HCT116 (cell line): ENCODE measurements around the gene TIMM21. TPM values are rescaled to one million over a fixed set of nuclear protein-coding genes. Genes with fewer than 3 reads are reported as not detected.

Experiments used
- ATAC-seq: fragments of 200-7000 bp; cut with Tn5 transposase; 2 replicates; pipeline ENCODE4 v1.9.1; 2020; ENCODE audit warnings: mild to moderate bottlenecking, moderate library complexity
- BruUV-seq: library from RNA; stranded (reverse); fragments of 400-500 nt; replicated peaks from 2 replicates; lab custom pipeline; 2021; lab: Mats Ljungman, UMichigan
- CTCF ChIA-PET: fragments of 300-600 bp; sonication (Branson Sonifier 250); formaldehyde crosslinking; loops from one replicate; lab custom pipeline; 2021; ENCODE audit warnings: antibody characterized with exemption; lab: Charles Lee
- POLR2A ChIA-PET: fragments of 300-600, 350-600 bp; sonication (Branson Sonifier 250); formaldehyde crosslinking; loops from one replicate; lab custom pipeline; 2021; ENCODE audit warnings: antibody characterized with exemption; lab: Charles Lee
- RAD21 ChIA-PET, 2 experiments: fragments of 300-600 bp; sonication (Branson Sonifier 250); formaldehyde crosslinking; loops; one replicate each; lab custom pipeline; 2023; ENCODE audit warnings: low total read pairs in 2 of 2; ENCODE audit not compliant: uncharacterized antibody in 2 of 2, unreplicated experiment in 2 of 2, low non-redundant PET in 1 of 2; lab: Charles Lee
- DNase-seq: peaks from one replicate; pipeline ENCODE4 v3.0.0-alpha.2; 2010; ENCODE audit warnings: low read depth, low spot score
- H2AFZ ChIP-seq: fragments of 200-600 bp; shearing (Covaris generic), sonication (generic); 2 replicates; pipeline ENCODE4 v1.6.1; 2017; ENCODE audit warnings: low read depth, mixed run types, mixed read lengths, antibody characterized with exemption, low read length; ENCODE audit not compliant: poor library complexity, severe bottlenecking
- H3K27ac ChIP-seq: 2 replicates; pipeline ENCODE4 v1.5.1; 2012; ENCODE audit warnings: low read depth, low read length
- H3K27me3 ChIP-seq: fragments of 200-600 bp; sonication (generic); 2 replicates; pipeline ENCODE4 v1.6.1; 2016; ENCODE audit warnings: mixed run types, low read length, mixed read lengths; ENCODE audit not compliant: insufficient read depth
- H3K36me3 ChIP-seq, 2 experiments: fragments of 200-500 bp in 1 of 2; fragments of 200-600 bp in 1 of 2; sonication (Bioruptor generic) in 1 of 2; sonication (generic) in 1 of 2; 2 replicates each; pipeline versions ENCODE4 v1.5.1 to v1.6.1; 2014 to 2016; ENCODE audit warnings: low read length in 2 of 2, inconsistent platforms in 1 of 2, mixed read lengths in 1 of 2, mixed run types in 1 of 2; ENCODE audit not compliant: insufficient read depth in 2 of 2, control insufficient read depth in 1 of 2
- H3K4me1 ChIP-seq, 2 experiments: fragments of 200-600 bp in 1 of 2; sonication (generic) in 1 of 2; 2 replicates each; pipeline versions ENCODE4 v1.5.1 to v1.6.1; 2012 to 2017; ENCODE audit warnings: low read length in 2 of 2, inconsistent platforms in 1 of 2, mild to moderate bottlenecking in 1 of 2, mixed read lengths in 1 of 2, mixed run types in 1 of 2, moderate library complexity in 1 of 2; ENCODE audit not compliant: insufficient read depth in 2 of 2, control insufficient read depth in 1 of 2
- H3K4me2 ChIP-seq: fragments of 200-600 bp; sonication (generic); 2 replicates; pipeline ENCODE4 v1.6.1; 2017; ENCODE audit warnings: mixed run types, low read length, mixed read lengths
- H3K4me3 ChIP-seq, 2 experiments: fragments of 200-600 bp in 1 of 2; sonication (generic) in 1 of 2; replicated peaks in 1 of 2; 2 replicates each; pipeline ENCODE4 v1.5.1; 2011 to 2016; ENCODE audit warnings: low read length in 2 of 2, control low read depth in 1 of 2, low read depth in 1 of 2, mild to moderate bottlenecking in 1 of 2, mixed read lengths in 1 of 2, mixed run types in 1 of 2
- H3K79me2 ChIP-seq: fragments of 200-600 bp; sonication (generic); 2 replicates; pipeline ENCODE4 v1.6.1; 2017; ENCODE audit warnings: mild to moderate bottlenecking, mixed run types, low read length, moderate library complexity, mixed read lengths; ENCODE audit not compliant: insufficient read depth
- H3K9ac ChIP-seq: fragments of 200-600 bp; sonication (generic); 2 replicates; pipeline ENCODE4 v1.6.1; 2016; ENCODE audit warnings: low read length, mixed read lengths
- H3K9me2 ChIP-seq: fragments of 200-600 bp; sonication (generic), shearing (Covaris generic); 2 replicates; pipeline ENCODE4 v1.6.1; 2017; ENCODE audit warnings: mixed run types, mild to moderate bottlenecking, moderate library complexity; ENCODE audit not compliant: insufficient read depth
- H3K9me3 ChIP-seq, 2 experiments: fragments of 200-500 bp in 1 of 2; fragments of 200-600 bp in 1 of 2; sonication (Bioruptor generic) in 1 of 2; sonication (generic) in 1 of 2; 2 replicates each; pipeline ENCODE4 v1.6.1; 2014 to 2017; ENCODE audit warnings: low read length in 2 of 2, mixed read lengths in 2 of 2, inconsistent platforms in 1 of 2, low read depth in 1 of 2, mild to moderate bottlenecking in 1 of 2, mixed run types in 1 of 2, moderate library complexity in 1 of 2; ENCODE audit not compliant: control insufficient read depth in 1 of 2, insufficient read depth in 1 of 2
- H4K20me1 ChIP-seq: fragments of 200-600 bp; sonication (generic), shearing (Covaris generic); 2 replicates; pipeline ENCODE4 v1.6.1; 2017; ENCODE audit warnings: mixed run types, mild to moderate bottlenecking, moderate library complexity; ENCODE audit not compliant: insufficient read depth
- CTCF ChIP-seq, 3 experiments: fragments of 200-600 bp in 1 of 3; sonication (generic) in 1 of 3; IDR thresholded peaks in 2 of 3; conservative IDR thresholded peaks in 1 of 3; 2 replicates each; pipeline ENCODE4 v1.5.1; 2012 to 2017; ENCODE audit warnings: low read depth in 2 of 3, low read length in 2 of 3, antibody characterized with exemption in 1 of 3, borderline replicate concordance in 1 of 3, control low read depth in 1 of 3, mild to moderate bottlenecking in 1 of 3, mixed read lengths in 1 of 3, mixed run types in 1 of 3, moderate library complexity in 1 of 3; ENCODE audit not compliant: insufficient read depth in 1 of 3
- EGR1 ChIP-seq: IDR thresholded peaks from 2 replicates; pipeline ENCODE4 v1.6.1; 2012; ENCODE audit warnings: low read depth
- FOSL1 ChIP-seq: IDR thresholded peaks from 2 replicates; pipeline ENCODE4 v1.6.1; 2012; ENCODE audit warnings: low read depth
- JUND ChIP-seq: IDR thresholded peaks from 2 replicates; pipeline ENCODE4 v1.6.1; 2012
- MAX ChIP-seq: IDR thresholded peaks from 2 replicates; pipeline ENCODE4 v1.6.1; 2012
- POLR2A ChIP-seq: IDR thresholded peaks from 2 replicates; pipeline ENCODE4 v1.7.0; 2011; ENCODE audit warnings: borderline replicate concordance; ENCODE audit not compliant: insufficient read depth, insufficient read length; ENCODE audit errors: extremely low read depth
- SP1 ChIP-seq: IDR thresholded peaks from 2 replicates; pipeline ENCODE4 v1.6.1; 2012; ENCODE audit warnings: low read depth
- TCF7L2 ChIP-seq: IDR thresholded peaks from 2 replicates; pipeline ENCODE4 v1.7.0; 2011; ENCODE audit warnings: borderline replicate concordance, inconsistent platforms; ENCODE audit not compliant: insufficient read depth, insufficient read length; ENCODE audit errors: extremely low read depth
- ZFX ChIP-seq: fragments of 450-650 bp; IDR thresholded peaks from 2 replicates; pipeline ENCODE4 v1.6.1; 2017
- intact Hi-C: fragments of 100-400 bp; cut with micrococcal nuclease; formaldehyde crosslinking; loops from 2 replicates; pipeline ENCODE4 v1.10.0; 2022
- total RNA-seq: library from RNA; stranded (reverse); gene quantifications from one replicate; pipeline ENCODE4 v1.2.1, GENCODE V29; 2021; ENCODE audit not compliant: unreplicated experiment

Gene TIMM21
- total RNA-seq, 1 experiment from 2014 or later: 33.3 TPM

- POLR2A ChIA-PET: no interaction called here
- DNase-seq (no peak), ATAC-seq (no peak)
- Histone ChIP-seq H3K9me3 (no peaks in the 10 kb centered on the region), H3K4me1 (peaks cover 0 to 4% of the 10 kb centered on the region in 2 experiments; a peak in 1 of 4 replicates), H3K9me2 (no peaks in the 10 kb centered on the region), H4K20me1 (no peaks in the 10 kb centered on the region), H3K4me3 (no peak overlapping the region), H3K79me2 (no peaks in the 10 kb centered on the region), H3K27me3 (peaks cover 4% of the 10 kb centered on the region; the same call in 1 of the 2 replicates), H3K36me3 (no peaks in the 10 kb centered on the region), H2AFZ (no peak overlapping the region), H3K4me2 (no peak overlapping the region), H3K9ac (no peak overlapping the region), H3K27ac (no peak overlapping the region)
- intact Hi-C loops: no loop called here
- no peak for TF ChIP-seq ZFX
- no TSS peak for BruUV-seq
- RAD21 ChIA-PET: no interaction called here
- CTCF ChIA-PET: no interaction called here
These were observed 43.3 kb downstream of the TIMM21 start for GRCh38 chr18:74191577-74191976.

- DNase-seq: no peak
- CTCF ChIA-PET: interaction anchor here (1.4 kb wide), 1 partner anchor 147 kb away, joined by 8 read pairs; no protein-coding TSS in a partner anchor
- TF ChIP-seq POLR2A (no peak), ZFX (no peak), CTCF (IDR thresholded peaks at IDR 0.05 in 2 of 3, conservative IDR thresholded peaks at IDR 0.05 in 1 of 3; ENCODE audit: borderline replicate concordance in 1 of 3, insufficient read depth in 1 of 3, low read depth in 2 of 3, low read length in 2 of 3) (no peak), EGR1 (no peak), JUND (no peak), SP1 (no peak), FOSL1 (no peak), MAX (no peak), TCF7L2 (no peak)
- POLR2A ChIA-PET: no interaction called here
- Histone ChIP-seq H3K9me2 (no peaks in the 10 kb centered on the region), H3K27me3 (peaks cover 4% of the 10 kb centered on the region; the same call in 1 of the 2 replicates), H3K9me3 (no peaks in the 10 kb centered on the region), H3K4me2 (no peak overlapping the region), H3K27ac (no peak overlapping the region), H3K4me1 (peaks cover 0 to 4% of the 10 kb centered on the region in 2 experiments; a peak in 1 of 4 replicates), H2AFZ (no peak overlapping the region), H3K9ac (no peak overlapping the region), H3K79me2 (no peaks in the 10 kb centered on the region), H3K4me3 (no peak overlapping the region), H4K20me1 (no peaks in the 10 kb centered on the region), H3K36me3 (no peaks in the 10 kb centered on the region)
- RAD21 ChIA-PET: no interaction called here
- intact Hi-C loops: loop anchor here (5.0 kb wide), 2 partner anchors 93 to 283 kb away; no protein-coding TSS in a partner anchor
- no peak for ATAC-seq
- BruUV-seq: no TSS peak
These were observed 46.4 kb downstream of the TIMM21 start for GRCh38 chr18:74194691-74195090.
